SK-N-SH treated with all-trans-retinoic acid at 6 μM for 48 hours (cell line): ENCODE results near the gene DIO1.

ENCODE experiments used
- CSDC2 ChIP-seq: fragments of 250-450 bp; sonication (Bioruptor Pico); IDR thresholded peaks from 2 replicates; pipeline ENCODE4 v1.5.0; 2020; ENCODE audit warnings: mild to moderate bottlenecking, moderate library complexity
- PATZ1 ChIP-seq: fragments of 250-450 bp; sonication (Bioruptor Pico); IDR thresholded peaks from 2 replicates; pipeline ENCODE4 v1.8.0; 2020; ENCODE audit warnings: mild to moderate bottlenecking, moderate library complexity, borderline replicate concordance
- PPARA ChIP-seq: fragments of 250-450 bp; sonication (Bioruptor Pico); IDR thresholded peaks from 2 replicates; pipeline ENCODE4 v1.5.0; 2020; ENCODE audit warnings: mild to moderate bottlenecking, borderline replicate concordance
- TOX ChIP-seq: fragments of 250-450 bp; sonication (Bioruptor Pico); IDR thresholded peaks from 2 replicates; pipeline ENCODE4 v1.8.0; 2021; ENCODE audit warnings: mild to moderate bottlenecking, moderate library complexity, borderline replicate concordance
- ZC3H10 ChIP-seq: fragments of 250-450 bp; sonication (Bioruptor Pico); IDR thresholded peaks from 2 replicates; pipeline ENCODE4 v1.5.1; 2021; ENCODE audit warnings: mild to moderate bottlenecking, moderate library complexity
- ZFP3 ChIP-seq: fragments of 250-450 bp; sonication (Bioruptor Pico); IDR thresholded peaks from 2 replicates; pipeline ENCODE4 v1.5.0; 2020; ENCODE audit warnings: mild to moderate bottlenecking, moderate library complexity
- ZFP30 ChIP-seq: fragments of 450-650 bp; formaldehyde crosslinking; IDR thresholded peaks from 2 replicates; pipeline ENCODE4 v1.5.0; 2022; ENCODE audit warnings: mild to moderate bottlenecking, moderate library complexity
- ZNF70 ChIP-seq: fragments of 450-650 bp; formaldehyde crosslinking; IDR thresholded peaks from 2 replicates; pipeline ENCODE4 v1.5.0; 2020; ENCODE audit warnings: mild to moderate bottlenecking, moderate library complexity

GRCh38 chr1:53847980-53848379 lies 46.0 kb upstream of the DIO1 start:
- TF ChIP-seq ZC3H10 (CRISPR knock-in tag) (no peak), CSDC2 (no peak), TOX (CRISPR knock-in tag) (no peak), ZNF70 (no peak), ZFP30 (CRISPR knock-in tag) (no peak), PPARA (no peak), ZFP3 (CRISPR knock-in tag) (no peak), PATZ1 (CRISPR knock-in tag) (no peak)
